ENCODE results near the gene ZFYVE26. TPM values are rescaled to one million over a fixed set of nuclear protein-coding genes. Genes with fewer than 3 reads are reported as not detected.

The ZFYVE26 gene
- 12.9 and 13.1 TPM in 2 replicates for total RNA-seq

DNA sequence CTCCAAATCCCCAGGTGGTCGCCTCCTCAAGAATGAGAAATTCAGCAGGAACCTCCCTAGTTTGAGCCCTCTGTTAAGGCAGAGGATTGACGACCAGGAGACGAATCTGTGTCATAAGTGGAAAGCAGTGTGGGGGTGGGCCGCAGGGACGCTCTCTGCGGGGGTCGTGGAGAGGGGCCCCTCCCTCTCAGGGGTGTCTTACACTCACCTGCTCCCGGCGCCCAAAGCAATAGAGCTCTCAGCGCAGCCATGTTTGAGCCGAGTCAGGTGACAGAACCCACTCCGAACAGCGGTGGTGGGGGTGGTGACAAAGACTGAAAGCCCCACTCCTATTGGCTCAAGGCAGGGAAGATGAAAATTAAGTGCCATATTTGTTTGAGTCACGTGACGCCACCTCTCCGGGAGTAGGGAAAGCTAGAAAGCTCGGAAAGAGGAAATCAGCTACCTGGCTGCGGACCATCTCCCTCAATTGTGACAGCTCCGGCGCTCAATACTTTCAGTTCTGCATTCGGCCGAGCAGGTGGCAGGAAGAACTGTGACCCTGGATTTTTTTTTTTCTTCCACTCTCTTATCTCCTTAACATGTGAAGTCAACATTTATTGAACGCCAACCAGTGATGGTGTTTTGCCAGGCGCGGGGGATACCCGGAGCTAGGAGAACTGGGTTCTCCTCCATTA, at the start of gene ZFYVE26:
TSS of gene ZFYVE26 (minus strand) at position 265 of the 677 bp plus-strand sequence. CDS start 627 bp downstream, outside the sequence.

DNA sequence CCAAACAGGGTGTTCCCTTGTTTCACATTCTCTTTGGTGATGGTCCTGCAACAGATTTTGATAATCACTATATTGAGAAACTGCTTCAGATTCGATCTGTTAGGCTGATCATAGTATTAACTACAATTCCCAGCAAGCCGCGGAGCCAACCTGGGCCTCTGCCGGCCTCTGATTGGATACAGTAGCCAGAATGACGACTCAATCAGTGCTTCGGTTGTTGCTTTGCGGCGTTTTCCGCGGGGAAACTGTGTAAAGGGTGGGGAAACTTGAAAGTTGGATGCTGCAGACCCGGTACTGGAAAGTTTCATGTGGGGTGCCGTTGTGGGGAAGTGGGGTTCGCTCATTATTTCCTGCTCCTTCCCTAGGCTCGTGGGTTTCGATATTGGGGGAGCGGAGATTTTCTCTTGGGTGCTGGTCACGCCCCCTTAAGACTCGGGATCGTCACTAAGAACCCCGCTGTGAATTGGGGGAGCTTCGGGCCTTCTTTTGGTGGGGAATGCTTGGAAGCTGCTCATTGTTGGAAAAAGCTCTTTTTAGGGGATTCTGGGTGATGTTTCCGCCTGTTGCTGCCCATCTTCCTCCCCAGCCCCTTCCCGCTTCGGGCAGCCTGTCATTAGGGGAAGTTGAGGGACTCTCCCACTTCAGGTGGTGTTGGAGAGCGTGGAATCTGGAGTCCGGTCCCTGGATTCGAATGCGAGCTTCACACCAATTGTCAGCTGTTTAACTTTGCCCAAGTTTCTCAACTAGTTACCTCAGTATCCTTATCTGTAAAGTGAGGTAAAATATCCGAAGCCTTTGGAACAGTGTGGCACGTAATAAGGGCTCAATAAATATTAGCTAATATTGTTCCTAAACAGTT, 3.4 kb upstream of the ZFYVE26 start, which contains the start of gene RAD51B:
TSS of gene RAD51B (plus strand) at position 217 of the 859 bp plus-strand sequence.

DNA sequence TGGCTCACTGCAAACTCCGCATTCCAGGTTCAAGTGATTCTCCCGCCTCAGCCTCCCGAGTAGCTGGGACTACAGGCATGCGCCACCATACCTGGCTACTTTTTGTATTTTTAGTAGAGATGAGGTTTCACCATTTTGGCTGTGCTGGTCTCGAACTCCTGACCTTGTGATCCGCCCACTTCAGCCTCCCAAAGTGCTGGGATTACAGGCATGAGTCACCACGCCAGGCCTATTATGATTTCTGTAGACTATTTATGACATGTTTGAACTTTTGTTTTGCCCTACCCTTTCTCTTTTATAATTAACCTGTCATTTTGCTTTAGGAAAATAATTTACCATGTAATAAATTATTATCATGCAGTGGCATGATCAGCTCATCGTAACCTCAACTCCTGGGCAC, 114.9 kb downstream of the ZFYVE26 start, which contains the start of gene RDH12:
TSS of gene RDH12 (plus strand) at position 395 of the 400 bp plus-strand sequence. CDS start 20,757 bp downstream, outside the sequence.

Other genes with a start within 250 kb of the ZFYVE26 start
- 7.4 and 10.5 TPM in 2 replicates for gene PIGH, start 216.3 kb downstream of the ZFYVE26 start, total RNA-seq
- 0.34 and 0.63 TPM in 2 replicates for gene ARG2, start 196.7 kb downstream of the ZFYVE26 start, total RNA-seq
- 67.5 and 113 TPM in 2 replicates for gene VTI1B, start 142.0 kb downstream of the ZFYVE26 start, total RNA-seq
- 68.7 and 82.6 TPM in 2 replicates for gene RDH11, start 120.8 kb downstream of the ZFYVE26 start, total RNA-seq
- 0.09 and 0.16 TPM in 2 replicates for gene RDH12, start 114.7 kb downstream of the ZFYVE26 start, total RNA-seq
- gene RAD51B, start 3.2 kb upstream of the ZFYVE26 start, total RNA-seq: 13.2 and 15.9 TPM in 2 replicates